ENCODE results near the gene TDRD12.
A peak's percentile ranks its signal among the peaks of the same experiment; 100 is the strongest.
"Not testable (repeated sequence)": the region's sequence is repeated elsewhere in the genome, so short reads cannot be mapped to it uniquely, and the experiment has no call there.

The TDRD12 gene

GRCh38 chr19:32743447-32743846, 23.9 kb downstream of the TDRD12 start:
- H3K4me1 ChIP-seq (ENCODE audit: low read length) = no peaks in the 10 kb centered on the region
- 0 out of 2 replicates have a peak, but pooled peaks cover 5% of the 10 kb centered on the region for H3K27me3 ChIP-seq (ENCODE audit: low read depth, low read length)
- H3K79me2 ChIP-seq (ENCODE audit: low read length) = no peaks in the 10 kb centered on the region
- no peaks in the 10 kb centered on the region for H4K20me1 ChIP-seq (ENCODE audit: insufficient read depth, low read length)
- no peak for TF ChIP-seq CTCF (IDR thresholded peaks at IDR 0.05; ENCODE audit: low read depth, low read length)
- TF ChIP-seq EZH2phosphoT487 (IDR thresholded peaks at IDR 0.05; ENCODE audit: low read depth) = no peak
- no peak overlapping the region for H3K27ac ChIP-seq (ENCODE audit: low read length)
- H3K36me3 ChIP-seq (replicated peaks; ENCODE audit: low read depth, low read length) = no peaks in the 10 kb centered on the region
- H3K4me2 ChIP-seq (ENCODE audit: low read length) = no peak overlapping the region
- no peak overlapping the region for H3K4me3 ChIP-seq (ENCODE audit: low read length)
- no peaks in the 10 kb centered on the region for H3K9me3 ChIP-seq (ENCODE audit: insufficient read depth, low read length)
- H2AFZ ChIP-seq (ENCODE audit: low read depth, low read length) = no peak overlapping the region
- H3K9ac ChIP-seq (ENCODE audit: low read length) = no peak overlapping the region

GRCh38 chr19:32744555-32745325, 25.2 kb downstream of the TDRD12 start:
- H3K4me3 ChIP-seq (ENCODE audit: low read length) = no peak overlapping the region
- no peaks in the 10 kb centered on the region for H3K79me2 ChIP-seq (ENCODE audit: low read length)
- no peaks in the 10 kb centered on the region for H3K9me3 ChIP-seq (ENCODE audit: insufficient read depth, low read length)
- no peak for TF ChIP-seq CTCF (IDR thresholded peaks at IDR 0.05; ENCODE audit: low read depth, low read length)
- TF ChIP-seq EZH2phosphoT487 (IDR thresholded peaks at IDR 0.05; ENCODE audit: low read depth) = no peak
- H3K4me1 ChIP-seq (ENCODE audit: low read length) = no peaks in the 10 kb centered on the region
- H3K4me2 ChIP-seq (ENCODE audit: low read length) = no peak overlapping the region
- 0 out of 2 replicates have a peak, but pooled peaks cover 5% of the 10 kb centered on the region for H3K27me3 ChIP-seq (ENCODE audit: low read depth, low read length)
- no peak overlapping the region for H3K9ac ChIP-seq (ENCODE audit: low read length)
- no peak overlapping the region for H2AFZ ChIP-seq (ENCODE audit: low read depth, low read length)
- no peaks in the 10 kb centered on the region for H3K36me3 ChIP-seq (replicated peaks; ENCODE audit: low read depth, low read length)
- no peaks in the 10 kb centered on the region for H4K20me1 ChIP-seq (ENCODE audit: insufficient read depth, low read length)
- no peak overlapping the region for H3K27ac ChIP-seq (ENCODE audit: low read length)

GRCh38 chr19:32745594-32746251, 26.2 kb downstream of the TDRD12 start:
- not testable (repeated sequence) for H3K9ac ChIP-seq (ENCODE audit: low read length); H3K27me3 ChIP-seq (ENCODE audit: low read depth, low read length); H3K9me3 ChIP-seq (ENCODE audit: insufficient read depth, low read length); H3K79me2 ChIP-seq (ENCODE audit: low read length); H3K4me3 ChIP-seq (ENCODE audit: low read length); H3K36me3 ChIP-seq (replicated peaks; ENCODE audit: low read depth, low read length); H4K20me1 ChIP-seq (ENCODE audit: insufficient read depth, low read length); H3K4me1 ChIP-seq (ENCODE audit: low read length); H3K27ac ChIP-seq (ENCODE audit: low read length); H3K4me2 ChIP-seq (ENCODE audit: low read length)
- H2AFZ ChIP-seq (ENCODE audit: low read depth, low read length) = 0 out of 2 replicates have a peak overlapping the region, but pooled peaks have one; percentile 32

- peak overlapping the region; percentile 73; the same call in 1 of the 2 replicates for H2AFZ ChIP-seq (ENCODE audit: low read depth, low read length)
- H3K9me3 ChIP-seq (ENCODE audit: insufficient read depth, low read length) = not testable (repeated sequence)
Measured at GRCh38 chr19:32746631-32747196, 27.1 kb downstream of the TDRD12 start.

GRCh38 chr19:32748497-32748896, 28.9 kb downstream of the TDRD12 start:
- H4K20me1 ChIP-seq (ENCODE audit: insufficient read depth, low read length) = no peaks in the 10 kb centered on the region
- H3K36me3 ChIP-seq (replicated peaks; ENCODE audit: low read depth, low read length) = no peaks in the 10 kb centered on the region
- peak; percentile 37 for TF ChIP-seq CTCF (IDR thresholded peaks at IDR 0.05; ENCODE audit: low read depth, low read length)
- no peak for TF ChIP-seq EZH2phosphoT487 (IDR thresholded peaks at IDR 0.05; ENCODE audit: low read depth)
- H3K27me3 ChIP-seq (ENCODE audit: low read depth, low read length) = 0 out of 2 replicates have a peak, but pooled peaks cover 7% of the 10 kb centered on the region
- no peak overlapping the region for H2AFZ ChIP-seq (ENCODE audit: low read depth, low read length)
- no peak overlapping the region for H3K4me3 ChIP-seq (ENCODE audit: low read length)
- no peaks in the 10 kb centered on the region for H3K4me1 ChIP-seq (ENCODE audit: low read length)
- H3K4me2 ChIP-seq (ENCODE audit: low read length) = no peak overlapping the region
- H3K79me2 ChIP-seq (ENCODE audit: low read length) = no peaks in the 10 kb centered on the region
- H3K9ac ChIP-seq (ENCODE audit: low read length) = no peak overlapping the region
- H3K9me3 ChIP-seq (ENCODE audit: insufficient read depth, low read length) = no peaks in the 10 kb centered on the region
- no peak overlapping the region for H3K27ac ChIP-seq (ENCODE audit: low read length)

More at GRCh38 chr19:32746631-32747196, 27.1 kb downstream of the TDRD12 start:
- not testable (repeated sequence) for H3K27ac ChIP-seq (ENCODE audit: low read length); H3K4me1 ChIP-seq (ENCODE audit: low read length); H3K4me2 ChIP-seq (ENCODE audit: low read length); H3K27me3 ChIP-seq (ENCODE audit: low read depth, low read length); H3K79me2 ChIP-seq (ENCODE audit: low read length); H3K36me3 ChIP-seq (replicated peaks; ENCODE audit: low read depth, low read length); H3K9ac ChIP-seq (ENCODE audit: low read length); H3K4me3 ChIP-seq (ENCODE audit: low read length); H4K20me1 ChIP-seq (ENCODE audit: insufficient read depth, low read length)
